Activated CD4-positive, alpha-beta T cell treated with anti-CD3 and anti-CD28 coated beads for 36 hours (primary cell): Measurements from ENCODE around the gene EBP. TPM values are rescaled to one million over a fixed set of nuclear protein-coding genes. Genes with fewer than 3 reads are reported as not detected.

Experiments used
- ATAC-seq: fragments of 200-7000 bp; cut with Tn5 transposase; one replicate; pipeline ENCODE4 v1.10.0; 2021; ENCODE audit warnings: mild to moderate bottlenecking, moderate library complexity
- CTCF ChIA-PET: fragments of 350-600 bp; sonication (Branson Sonifier 250); formaldehyde crosslinking; loops from one replicate; lab custom pipeline; 2021; ENCODE audit warnings: antibody characterized with exemption; lab: Charles Lee
- POLR2A ChIA-PET: fragments of 350-600 bp; sonication (Branson Sonifier 250); formaldehyde crosslinking; loops from one replicate; lab custom pipeline; 2021; ENCODE audit warnings: antibody characterized with exemption, inconsistent platforms; lab: Charles Lee
- DNase-seq: peaks from one replicate; pipeline ENCODE4 v3.0.0-alpha.2; 2020
- H3K27ac Mint-ChIP-seq: one replicate; pipeline ENCODE4 v1.8.0; 2021; ENCODE audit warnings: mixed read lengths
- H3K27me3 Mint-ChIP-seq: one replicate; pipeline ENCODE4 v1.8.0; 2021; ENCODE audit warnings: mixed read lengths
- H3K36me3 Mint-ChIP-seq: one replicate; pipeline ENCODE4 v1.8.0; 2021; ENCODE audit warnings: low read depth, mixed read lengths
- H3K4me1 Mint-ChIP-seq: one replicate; pipeline ENCODE4 v1.8.0; 2021; ENCODE audit warnings: mixed read lengths
- H3K4me3 Mint-ChIP-seq: one replicate; pipeline ENCODE4 v1.8.0; 2021; ENCODE audit warnings: mild to moderate bottlenecking, moderate library complexity, mixed read lengths
- H3K9me3 Mint-ChIP-seq: one replicate; pipeline ENCODE4 v1.8.0; 2021; ENCODE audit warnings: low read depth, mixed read lengths
- intact Hi-C, 2 experiments: fragments of 100-400 bp; cut with DNase I in 1 of 2; cut with micrococcal nuclease in 1 of 2; formaldehyde crosslinking; loops; one replicate each; pipeline versions ENCODE4 v1.14.2 to v1.15.1; 2022 to 2024; cut with DNase I, micrococcal nuclease
- total RNA-seq, 2 experiments: library from RNA; stranded (reverse); gene quantifications; one replicate each; pipeline ENCODE4 v1.2.3, GENCODE V29; 2021

EBP gene
- total RNA-seq, 2 experiments from 2014 or later: 137 to 140 TPM

GRCh38 chrX:48477960-48478755 lies 43.5 kb upstream of the EBP start:
- ChIA-PET POLR2A (no interaction called here), CTCF (no interaction called here)
- Mint-ChIP-seq H3K4me3 (peak overlapping the region; percentile 93), H3K27me3 (no peaks in the 10 kb centered on the region), H3K36me3 (peaks cover 35% of the 10 kb centered on the region), H3K9me3 (no peaks in the 10 kb centered on the region), H3K4me1 (peaks cover 36% of the 10 kb centered on the region), H3K27ac (peak overlapping the region; percentile 90)
- ATAC-seq (no peak), DNase-seq (no peak)
- intact Hi-C loops: loop anchor here (2.0 to 10.0 kb wide), 7 partner anchors 31 to 996 kb away; partner anchors contain the start of genes EBP (in 1 of the 2), HDAC6 (in 1 of the 2), PORCN (in 1 of the 2) and RBM3 (in 1 of the 2)

GRCh38 chrX:48478806-48479205 lies 42.8 kb upstream of the EBP start:
- ATAC-seq (no peak), DNase-seq (no peak)
- H3K9me3 Mint-ChIP-seq: no peaks in the 10 kb centered on the region
- no peaks in the 10 kb centered on the region for H3K27me3 Mint-ChIP-seq
- peaks cover 36% of the 10 kb centered on the region for H3K4me1 Mint-ChIP-seq
- intact Hi-C loops: loop anchor here (5.0 to 10.0 kb wide), 6 partner anchors 43 to 997 kb away; partner anchors contain the start of genes EBP (in 1 of the 2), HDAC6 (in 1 of the 2), RBM3 (in 1 of the 2) and SUV39H1 (in 1 of the 2)
- H3K27ac Mint-ChIP-seq: no peak overlapping the region
- POLR2A ChIA-PET: no interaction called here
- CTCF ChIA-PET: no interaction called here
- no peak overlapping the region for H3K4me3 Mint-ChIP-seq
- H3K36me3 Mint-ChIP-seq: peaks cover 40% of the 10 kb centered on the region

- CTCF ChIA-PET: no interaction called here
- H3K36me3 Mint-ChIP-seq: peaks cover 40% of the 10 kb centered on the region
- intact Hi-C loops: no loop called here
Observed at GRCh38 chrX:48480142-48480541, 41.5 kb upstream of the EBP start.

GRCh38 chrX:48480583-48480982 lies 41.0 kb upstream of the EBP start:
- Mint-ChIP-seq H3K27ac (peak overlapping the region; percentile 69), H3K36me3 (peaks cover 40% of the 10 kb centered on the region), H3K4me3 (no peak overlapping the region), H3K9me3 (no peaks in the 10 kb centered on the region), H3K27me3 (no peaks in the 10 kb centered on the region), H3K4me1 (peaks cover 28% of the 10 kb centered on the region)
- CTCF ChIA-PET: interaction anchor here (0.5 kb wide), 1 partner anchor 840 kb away, joined by 3 read pairs; no protein-coding TSS in a partner anchor
- POLR2A ChIA-PET: no interaction called here
- DNase-seq (no peak), ATAC-seq (no peak)
- intact Hi-C loops: no loop called here

More at GRCh38 chrX:48480142-48480541, 41.5 kb upstream of the EBP start:
- DNase-seq: no peak
- Mint-ChIP-seq H3K9me3 (no peaks in the 10 kb centered on the region), H3K4me1 (peaks cover 29% of the 10 kb centered on the region), H3K27ac (peak overlapping the region; percentile 69), H3K27me3 (no peaks in the 10 kb centered on the region), H3K4me3 (no peak overlapping the region)
- ATAC-seq: no peak
- POLR2A ChIA-PET: no interaction called here

- no peak for ATAC-seq
Observed at GRCh38 chrX:48482526-48482925, 39.1 kb upstream of the EBP start.

GRCh38 chrX:48487362-48487798 lies 34.2 kb upstream of the EBP start:
- H3K4me1 Mint-ChIP-seq: no peaks in the 10 kb centered on the region
- H3K36me3 Mint-ChIP-seq: peaks cover 10% of the 10 kb centered on the region
- ChIA-PET CTCF (no interaction called here), POLR2A (no interaction called here)
- intact Hi-C loops: no loop called here
- H3K27me3 Mint-ChIP-seq: no peaks in the 10 kb centered on the region
- H3K27ac Mint-ChIP-seq: no peak overlapping the region
- DNase-seq: no peak
- H3K4me3 Mint-ChIP-seq: no peak overlapping the region
- ATAC-seq: no peak
- no peaks in the 10 kb centered on the region for H3K9me3 Mint-ChIP-seq

More at GRCh38 chrX:48482526-48482925, 39.1 kb upstream of the EBP start:
- Mint-ChIP-seq H3K36me3 (peaks cover 32% of the 10 kb centered on the region), H3K27ac (no peak overlapping the region), H3K27me3 (no peaks in the 10 kb centered on the region), H3K4me1 (peaks cover 20% of the 10 kb centered on the region), H3K4me3 (no peak overlapping the region), H3K9me3 (no peaks in the 10 kb centered on the region)
- ChIA-PET CTCF (interaction anchor here (0.6 to 0.9 kb wide), 2 partner anchors 13 to 1084 kb away, joined by 3 read pairs; partner anchors contain the start of gene SLC38A5), POLR2A (no interaction called here)
- intact Hi-C loops: no loop called here
- DNase-seq: no peak

GRCh38 chrX:48488034-48488433 lies 33.6 kb upstream of the EBP start:
- Mint-ChIP-seq H3K4me3 (no peak overlapping the region), H3K4me1 (no peaks in the 10 kb centered on the region), H3K27ac (no peak overlapping the region), H3K9me3 (no peaks in the 10 kb centered on the region), H3K36me3 (peaks cover 10% of the 10 kb centered on the region), H3K27me3 (no peaks in the 10 kb centered on the region)
- ATAC-seq (no peak), DNase-seq (no peak)
- intact Hi-C loops: no loop called here
- CTCF ChIA-PET: no interaction called here
- POLR2A ChIA-PET: no interaction called here

GRCh38 chrX:48489296-48489695 lies 32.3 kb upstream of the EBP start:
- Mint-ChIP-seq H3K4me3 (no peak overlapping the region), H3K4me1 (no peaks in the 10 kb centered on the region)

GRCh38 chrX:48489892-48490291 lies 31.7 kb upstream of the EBP start:
- Mint-ChIP-seq H3K36me3 (peaks cover 4% of the 10 kb centered on the region), H3K27ac (no peak overlapping the region), H3K4me3 (no peak overlapping the region), H3K4me1 (no peaks in the 10 kb centered on the region), H3K9me3 (no peaks in the 10 kb centered on the region), H3K27me3 (no peaks in the 10 kb centered on the region)
- ATAC-seq (no peak), DNase-seq (no peak)
- ChIA-PET POLR2A (no interaction called here), CTCF (no interaction called here)
- intact Hi-C loops: loop anchor here in 1 of 2 experiments (5.0 kb wide), 1 partner anchor 658 kb away; no protein-coding TSS in a partner anchor

More at GRCh38 chrX:48489296-48489695, 32.3 kb upstream of the EBP start:
- intact Hi-C loops: no loop called here
- no peaks in the 10 kb centered on the region for H3K27me3 Mint-ChIP-seq
- POLR2A ChIA-PET: no interaction called here
- CTCF ChIA-PET: no interaction called here
- no peak overlapping the region for H3K27ac Mint-ChIP-seq
- ATAC-seq (no peak), DNase-seq (no peak)
- no peaks in the 10 kb centered on the region for H3K9me3 Mint-ChIP-seq
- H3K36me3 Mint-ChIP-seq: peaks cover 4% of the 10 kb centered on the region

GRCh38 chrX:48490661-48491060 lies 30.9 kb upstream of the EBP start:
- no peak overlapping the region for H3K27ac Mint-ChIP-seq
- H3K9me3 Mint-ChIP-seq: no peaks in the 10 kb centered on the region
- no peaks in the 10 kb centered on the region for H3K27me3 Mint-ChIP-seq
- no peaks in the 10 kb centered on the region for H3K4me1 Mint-ChIP-seq
- DNase-seq (no peak), ATAC-seq (no peak)
- ChIA-PET CTCF (no interaction called here), POLR2A (no interaction called here)
- peaks cover 4% of the 10 kb centered on the region for H3K36me3 Mint-ChIP-seq
- intact Hi-C loops: loop anchor here in 1 of 2 experiments (5.0 kb wide), 1 partner anchor 658 kb away; no protein-coding TSS in a partner anchor
- H3K4me3 Mint-ChIP-seq: no peak overlapping the region

- Mint-ChIP-seq H3K27me3 (no peaks in the 10 kb centered on the region), H3K4me1 (no peaks in the 10 kb centered on the region), H3K9me3 (no peaks in the 10 kb centered on the region), H3K4me3 (no peak overlapping the region), H3K36me3 (peaks cover 4% of the 10 kb centered on the region), H3K27ac (no peak overlapping the region)
- POLR2A ChIA-PET: no interaction called here
- CTCF ChIA-PET: no interaction called here
- intact Hi-C loops: loop anchor here in 1 of 2 experiments (5.0 kb wide), 1 partner anchor 660 kb away; no protein-coding TSS in a partner anchor
- ATAC-seq (no peak), DNase-seq (no peak)
Observed at GRCh38 chrX:48491809-48492208, 29.8 kb upstream of the EBP start.
